GM23338 (cell line): ENCODE results near the gene MCU. TPM values are rescaled to one million over a fixed set of nuclear protein-coding genes. Genes with fewer than 3 reads are reported as not detected.

Experiments used
- ATAC-seq: fragments of 200-7000 bp; cut with Tn5 transposase; 3 replicates; pipeline ENCODE4 v1.9.1; 2020
- DNase-seq: peaks from one replicate; pipeline ENCODE4 v3.0.0-alpha.2; 2015; ENCODE audit warnings: low spot score
- H2AFZ ChIP-seq: fragments of 200-600 bp; sonication (generic); 2 replicates; pipeline ENCODE4 v1.8.0; 2016; ENCODE audit warnings: antibody characterized with exemption, mild to moderate bottlenecking, moderate library complexity
- H3F3A ChIP-seq: fragments of 200-600 bp; sonication (generic); replicated peaks from 2 replicates; pipeline ENCODE4 v1.8.0; 2017; ENCODE audit warnings: antibody characterized with exemption, mixed run types, low read depth
- H3K27ac ChIP-seq: fragments of 200-600 bp; sonication (generic); 2 replicates; pipeline ENCODE4 v1.6.1; 2016; ENCODE audit warnings: low read depth
- H3K27me3 ChIP-seq: fragments of 200-600 bp; sonication (generic); 2 replicates; pipeline ENCODE4 v1.8.0; 2016; ENCODE audit warnings: mild to moderate bottlenecking, mixed run types, moderate library complexity; ENCODE audit not compliant: insufficient read depth
- H3K36me3 ChIP-seq: fragments of 200-600 bp; sonication (generic); 2 replicates; pipeline ENCODE4 v1.8.0; 2016; ENCODE audit warnings: mild to moderate bottlenecking; ENCODE audit not compliant: insufficient read depth
- H3K4me1 ChIP-seq: fragments of 200-600 bp; sonication (generic); 2 replicates; pipeline ENCODE4 v1.8.0; 2016; ENCODE audit warnings: mild to moderate bottlenecking, moderate library complexity; ENCODE audit not compliant: insufficient read depth
- H3K4me2 ChIP-seq: fragments of 200-600 bp; sonication (generic); 2 replicates; pipeline ENCODE4 v1.7.1; 2017; ENCODE audit warnings: mixed run types
- H3K4me3 ChIP-seq: fragments of 200-600 bp; sonication (generic); 2 replicates; pipeline ENCODE4 v1.6.1; 2016; ENCODE audit warnings: mixed run types
- H3K79me2 ChIP-seq: fragments of 200-600 bp; sonication (generic); replicated peaks from 2 replicates; pipeline ENCODE4 v1.8.0; 2017; ENCODE audit warnings: mild to moderate bottlenecking; ENCODE audit not compliant: insufficient read depth
- H3K9me2 ChIP-seq: fragments of 200-600 bp; sonication (generic); 2 replicates; pipeline ENCODE4 v1.8.0; 2017; ENCODE audit not compliant: insufficient read depth
- H4K20me1 ChIP-seq: fragments of 200-600 bp; sonication (generic); replicated peaks from 2 replicates; pipeline ENCODE4 v1.8.0; 2017; ENCODE audit warnings: mild to moderate bottlenecking; ENCODE audit not compliant: insufficient read depth
- H3K27ac Mint-ChIP-seq: 2 replicates; pipeline ENCODE4 v1.8.0; 2020; ENCODE audit warnings: inconsistent platforms, mild to moderate bottlenecking, moderate library complexity, mixed read lengths
- H3K27me3 Mint-ChIP-seq: 3 replicates; pipeline ENCODE4 v1.8.0; 2022; ENCODE audit warnings: low read depth, mild to moderate bottlenecking, moderate library complexity, mixed read lengths, inconsistent platforms; ENCODE audit not compliant: insufficient read depth, poor library complexity
- H3K36me3 Mint-ChIP-seq: 3 replicates; pipeline ENCODE4 v1.8.0; 2021; ENCODE audit warnings: low read depth, mild to moderate bottlenecking, inconsistent platforms, moderate library complexity, mixed read lengths
- H3K4me1 Mint-ChIP-seq: 3 replicates; pipeline ENCODE4 v1.8.0; 2020; ENCODE audit warnings: mild to moderate bottlenecking, inconsistent platforms, mixed read lengths
- H3K4me3 Mint-ChIP-seq: 3 replicates; pipeline ENCODE4 v1.8.0; 2021; ENCODE audit warnings: moderate library complexity, mild to moderate bottlenecking, inconsistent platforms, mixed read lengths
- H3K9me3 Mint-ChIP-seq: 3 replicates; pipeline ENCODE4 v1.8.0; 2020; ENCODE audit warnings: moderate library complexity, mild to moderate bottlenecking, inconsistent platforms, mixed read lengths
- CREB1 ChIP-seq: fragments of 250-450 bp; sonication (Bioruptor Pico); IDR thresholded peaks from 2 replicates; pipeline ENCODE4 v1.5.0; 2020; ENCODE audit warnings: low read depth, mild to moderate bottlenecking, moderate library complexity
- CTCF ChIP-seq, 2 experiments: fragments of 200-600 bp in 1 of 2; sonication (generic) in 1 of 2; conservative IDR thresholded peaks; 2 replicates each; pipeline versions ENCODE4 v1.5.1 to v1.6.1; 2016 to 2017; ENCODE audit warnings: antibody characterized with exemption in 2 of 2, low read depth in 2 of 2, mild to moderate bottlenecking in 2 of 2, moderate library complexity in 1 of 2
- ETS1 ChIP-seq: IDR thresholded peaks from 2 replicates; pipeline ENCODE4 v1.6.1; 2016; ENCODE audit warnings: antibody characterized with exemption
- EZH2 ChIP-seq: fragments of 200-600 bp; sonication (generic); IDR thresholded peaks from one replicate; pipeline ENCODE4 v1.8.0; 2017; ENCODE audit warnings: antibody characterized with exemption, mild to moderate bottlenecking, low read depth; ENCODE audit not compliant: unreplicated experiment
- EZH2phosphoT487 ChIP-seq: fragments of 200-600 bp; sonication (generic); IDR thresholded peaks from one replicate; pipeline ENCODE4 v1.8.1; 2018; ENCODE audit warnings: antibody characterized with exemption; ENCODE audit not compliant: unreplicated experiment
- JUNB ChIP-seq: IDR thresholded peaks from one replicate; pipeline ENCODE4 v1.6.1; 2016; ENCODE audit warnings: antibody characterized with exemption; ENCODE audit not compliant: unreplicated experiment
- NANOG ChIP-seq: IDR thresholded peaks from 2 replicates; pipeline ENCODE4 v1.6.1; 2016; ENCODE audit warnings: antibody characterized with exemption, borderline replicate concordance
- POLR2AphosphoS5 ChIP-seq: IDR thresholded peaks from 2 replicates; pipeline ENCODE4 v1.6.1; 2016; ENCODE audit warnings: antibody characterized with exemption, low read depth
- REST ChIP-seq: IDR thresholded peaks from one replicate; pipeline ENCODE4 v1.6.1; 2018; ENCODE audit warnings: antibody characterized with exemption; ENCODE audit not compliant: unreplicated experiment
- STAT1 ChIP-seq: IDR thresholded peaks from one replicate; pipeline ENCODE4 v1.6.1; 2016; ENCODE audit warnings: antibody characterized with exemption; ENCODE audit not compliant: unreplicated experiment
- ZNF114 ChIP-seq: fragments of 250-450 bp; sonication (Bioruptor Pico); IDR thresholded peaks from 2 replicates; pipeline ENCODE4 v1.5.0; 2020; ENCODE audit warnings: mild to moderate bottlenecking, moderate library complexity
- ZNF331 ChIP-seq: fragments of 250-450 bp; sonication (Bioruptor Pico); IDR thresholded peaks from 2 replicates; pipeline ENCODE4 v1.5.0; 2020; ENCODE audit warnings: low read depth, mild to moderate bottlenecking, moderate library complexity
- ZNF462 ChIP-seq: fragments of 250-450 bp; sonication (Bioruptor Pico); IDR thresholded peaks from 2 replicates; pipeline ENCODE4 v1.5.0; 2020; ENCODE audit warnings: mild to moderate bottlenecking, moderate library complexity
- polyA plus RNA-seq: library from polyadenylated mRNA; unstranded; fragments of >200 nt; fragmentation: Nextera tagmentation; extraction: Ambion mirVana; gene quantifications from 2 replicates; pipeline ENCODE4 v1.2.1, GENCODE V29; 2016
- total RNA-seq: library from RNA; depleted of rRNA; stranded (reverse); fragments of >200 nt; shearing (Covaris generic); gene quantifications from 2 replicates; pipeline ENCODE4 v1.2.3, GENCODE V29; 2014

The MCU gene
- total and polyA plus RNA-seq, 2 experiments from 2014 or later, result 41.8 to 68.2 TPM

GRCh38 chr10:72889391-72889831 is 197.5 kb downstream of the MCU start:
- H3K79me2 ChIP-seq, result no peaks in the 10 kb centered on the region
- H3K27ac ChIP-seq, result no peak overlapping the region
- H3K27ac Mint-ChIP-seq, result no peak overlapping the region; the same call in 1 of the 2 replicates
- no peak for ATAC-seq
- TF ChIP-seq CTCF (conservative IDR thresholded peaks at IDR 0.05; ENCODE audit: low read depth in 2 of 2) (no peak), ZNF114 (CRISPR knock-in tag) (no peak), NANOG (no peak), ZNF331 (CRISPR knock-in tag) (no peak), CREB1 (no peak), ETS1 (no peak), EZH2phosphoT487 (no peak), EZH2 (no peak), JUNB (no peak), REST (no peak), POLR2AphosphoS5 (no peak), ZNF462 (CRISPR knock-in tag) (no peak), STAT1 (no peak)
- no peak overlapping the region for H3K4me3 ChIP-seq
- H3K36me3 Mint-ChIP-seq, result peaks cover 37% of the 10 kb centered on the region
- H3K9me3 Mint-ChIP-seq, result peaks cover 4% of the 10 kb centered on the region; the same call in 2 of the 3 replicates
- no peaks in the 10 kb centered on the region for H4K20me1 ChIP-seq
- no peak for DNase-seq
- no peaks in the 10 kb centered on the region for H3K27me3 Mint-ChIP-seq
- H3K4me2 ChIP-seq, result no peak overlapping the region
- H3K9me2 ChIP-seq, result peaks cover 9% of the 10 kb centered on the region
- no peak overlapping the region for H3K4me3 Mint-ChIP-seq
- H3F3A ChIP-seq, result no peaks in the 10 kb centered on the region
- no peak overlapping the region for H2AFZ ChIP-seq
- peaks cover 27% of the 10 kb centered on the region for H3K4me1 ChIP-seq
- H3K4me1 Mint-ChIP-seq, result peaks cover 38% of the 10 kb centered on the region
- no peaks in the 10 kb centered on the region for H3K36me3 ChIP-seq
- no peaks in the 10 kb centered on the region for H3K27me3 ChIP-seq
